IPS-15b (cell line): ENCODE data around the gene KRTAP5-9.

Experiments used
- H3K27me3 ChIP-seq: one replicate; pipeline ENCODE4 v1.6.1; 2013; ENCODE audit warnings: low read length; ENCODE audit not compliant: control insufficient read depth, insufficient read depth
- H3K36me3 ChIP-seq: one replicate; pipeline ENCODE4 v1.6.1; 2013; ENCODE audit warnings: low read length; ENCODE audit not compliant: control insufficient read depth, insufficient read depth
- H3K4me1 ChIP-seq: one replicate; pipeline ENCODE4 v1.6.1; 2013; ENCODE audit warnings: mild to moderate bottlenecking, low read length; ENCODE audit not compliant: control insufficient read depth, insufficient read depth
- H3K4me3 ChIP-seq: one replicate; pipeline ENCODE4 v1.5.1; 2013; ENCODE audit warnings: low read depth, low read length
- H3K9ac ChIP-seq: one replicate; pipeline ENCODE4 v1.6.1; 2013; ENCODE audit warnings: low read depth, mild to moderate bottlenecking, low read length
- H3K9me3 ChIP-seq: one replicate; pipeline ENCODE4 v1.6.1; 2013; ENCODE audit warnings: mild to moderate bottlenecking, low read length; ENCODE audit not compliant: control insufficient read depth, insufficient read depth

Gene KRTAP5-9

GRCh38 chr11:71548716-71549151, 514 bp downstream of the KRTAP5-9 start:
- Histone ChIP-seq H3K9me3 (peaks cover 4% of the 10 kb centered on the region), H3K4me3 (no peak overlapping the region), H3K9ac (no peak overlapping the region), H3K36me3 (no peaks in the 10 kb centered on the region), H3K4me1 (no peaks in the 10 kb centered on the region), H3K27me3 (no peaks in the 10 kb centered on the region)

- Histone ChIP-seq H3K9ac (no peak overlapping the region), H3K36me3 (no peaks in the 10 kb centered on the region), H3K9me3 (no peaks in the 10 kb centered on the region), H3K4me1 (no peaks in the 10 kb centered on the region), H3K27me3 (no peaks in the 10 kb centered on the region), H3K4me3 (no peak overlapping the region)
Observed at GRCh38 chr11:71551711-71552110, 3.5 kb downstream of the KRTAP5-9 start.

DNA sequence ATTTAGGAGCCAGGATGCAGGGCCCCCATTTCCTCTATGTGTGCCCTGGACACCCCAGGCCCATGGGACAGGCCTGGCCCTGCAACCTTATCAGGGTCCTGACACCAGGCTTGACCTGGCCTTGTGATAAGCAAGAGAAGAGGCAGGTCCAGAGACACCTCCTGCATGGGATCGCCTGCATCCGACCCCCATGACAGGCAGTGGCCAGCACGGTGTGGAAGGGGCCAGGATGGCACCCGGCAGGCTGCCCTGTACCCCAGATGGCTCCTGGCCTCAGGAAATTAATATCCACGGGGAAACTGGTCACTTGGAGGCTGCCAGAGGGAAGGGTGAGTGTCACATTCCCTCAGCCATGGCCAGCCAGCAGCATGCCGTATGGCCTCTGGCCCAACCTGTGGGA, 6.8 kb downstream of the KRTAP5-9 start:
- no peaks in the 10 kb centered on the region for H3K27me3 ChIP-seq
- no peak overlapping the region for H3K9ac ChIP-seq
- no peaks in the 10 kb centered on the region for H3K36me3 ChIP-seq
- no peaks in the 10 kb centered on the region for H3K4me1 ChIP-seq
- H3K4me3 ChIP-seq, result no peak overlapping the region
- H3K9me3 ChIP-seq, result no peaks in the 10 kb centered on the region

DNA sequence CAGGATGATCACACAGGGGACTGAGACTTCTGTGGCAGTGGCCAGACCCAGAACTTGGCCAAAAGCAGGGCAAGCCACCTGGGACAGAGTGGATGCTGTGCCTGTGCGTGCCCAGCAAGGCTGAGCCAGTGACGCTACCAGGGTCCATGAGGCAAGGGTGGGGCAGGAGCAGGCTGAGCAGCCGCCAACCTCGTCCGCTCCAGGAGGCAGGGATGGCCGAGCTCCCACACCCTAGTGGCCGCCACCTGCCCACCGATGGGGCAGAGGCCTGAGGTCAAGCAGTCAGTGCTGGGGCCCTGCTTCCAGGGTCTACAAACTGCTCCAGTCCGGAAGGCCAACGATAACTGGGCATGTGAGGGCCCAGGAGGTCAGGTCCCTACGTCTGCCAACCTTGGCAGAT, 7.3 kb downstream of the KRTAP5-9 start:
- no peaks in the 10 kb centered on the region for H3K36me3 ChIP-seq
- no peaks in the 10 kb centered on the region for H3K4me1 ChIP-seq
- no peaks in the 10 kb centered on the region for H3K9me3 ChIP-seq

DNA sequence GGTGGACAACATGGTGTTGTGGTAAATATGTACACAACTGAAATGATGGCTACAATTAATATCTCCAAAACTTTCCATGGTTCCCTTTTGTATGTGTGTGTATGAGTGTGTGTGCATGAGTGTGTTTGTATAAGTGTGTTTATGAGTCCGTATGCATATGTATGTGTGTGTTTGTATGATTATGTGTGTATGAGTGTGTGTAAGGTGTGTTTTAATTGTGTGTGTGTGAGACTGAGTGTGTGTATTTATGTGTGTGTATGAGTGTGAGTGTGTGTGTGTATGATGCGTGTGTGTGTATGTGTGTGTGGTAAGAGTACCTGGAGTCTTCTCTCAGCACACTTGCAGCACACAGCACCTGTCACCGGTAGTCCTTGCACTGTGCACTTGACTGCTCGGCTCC, 7.8 kb downstream of the KRTAP5-9 start:
- Histone ChIP-seq H3K36me3 (no peaks in the 10 kb centered on the region), H3K27me3 (no peaks in the 10 kb centered on the region), H3K4me3 (no peak overlapping the region), H3K9ac (no peak overlapping the region), H3K4me1 (no peaks in the 10 kb centered on the region), H3K9me3 (no peaks in the 10 kb centered on the region)

More for the DNA sequence above, 7.3 kb downstream of the KRTAP5-9 start:
- Histone ChIP-seq H3K9ac (no peak overlapping the region), H3K4me3 (no peak overlapping the region), H3K27me3 (no peaks in the 10 kb centered on the region)

- no peaks in the 10 kb centered on the region for H3K4me1 ChIP-seq
- H3K9me3 ChIP-seq, result no peaks in the 10 kb centered on the region
- no peak overlapping the region for H3K4me3 ChIP-seq
- no peaks in the 10 kb centered on the region for H3K36me3 ChIP-seq
- H3K27me3 ChIP-seq, result no peaks in the 10 kb centered on the region
- H3K9ac ChIP-seq, result no peak overlapping the region
Observed at GRCh38 chr11:71557257-71557656, 9.0 kb downstream of the KRTAP5-9 start.

- Histone ChIP-seq H3K27me3 (no peaks in the 10 kb centered on the region), H3K9ac (no peak overlapping the region), H3K9me3 (no peaks in the 10 kb centered on the region)
Observed at GRCh38 chr11:71558996-71559395, 10.8 kb downstream of the KRTAP5-9 start.

GRCh38 chr11:71562120-71562519, 13.9 kb downstream of the KRTAP5-9 start:
- no peaks in the 10 kb centered on the region for H3K36me3 ChIP-seq
- H3K4me3 ChIP-seq, result no peak overlapping the region
- H3K4me1 ChIP-seq, result no peaks in the 10 kb centered on the region
- no peaks in the 10 kb centered on the region for H3K27me3 ChIP-seq
- no peak overlapping the region for H3K9ac ChIP-seq
- no peaks in the 10 kb centered on the region for H3K9me3 ChIP-seq

More at GRCh38 chr11:71558996-71559395, 10.8 kb downstream of the KRTAP5-9 start:
- H3K4me3 ChIP-seq, result no peak overlapping the region
- no peaks in the 10 kb centered on the region for H3K4me1 ChIP-seq
- no peaks in the 10 kb centered on the region for H3K36me3 ChIP-seq

- H3K9ac ChIP-seq, result no peak overlapping the region
- no peaks in the 10 kb centered on the region for H3K36me3 ChIP-seq
- H3K9me3 ChIP-seq, result no peaks in the 10 kb centered on the region
- H3K4me3 ChIP-seq, result no peak overlapping the region
- H3K4me1 ChIP-seq, result no peaks in the 10 kb centered on the region
- H3K27me3 ChIP-seq, result no peaks in the 10 kb centered on the region
Observed at GRCh38 chr11:71563406-71563805, 15.2 kb downstream of the KRTAP5-9 start.

DNA sequence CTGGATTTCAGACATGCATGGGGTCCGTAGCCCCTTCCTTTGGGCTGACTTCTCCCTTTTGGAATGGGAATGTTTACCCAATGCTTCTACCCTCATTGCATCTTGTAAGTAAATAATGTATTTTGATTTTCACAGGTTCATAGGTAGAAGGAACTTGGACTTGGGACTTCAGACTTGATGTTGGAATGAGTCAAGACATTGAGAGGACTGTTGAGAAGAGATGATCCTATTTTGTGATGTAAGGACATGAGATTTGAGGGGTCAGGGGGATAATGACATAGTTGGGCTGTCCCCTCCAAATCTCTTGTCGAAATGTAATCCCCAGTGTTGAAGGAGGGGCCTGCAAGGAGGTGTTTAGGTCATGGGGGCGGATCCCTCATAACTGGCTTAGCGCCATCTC, 16.2 kb downstream of the KRTAP5-9 start:
- H3K27me3 ChIP-seq, result no peaks in the 10 kb centered on the region
- H3K4me3 ChIP-seq, result no peak overlapping the region
- H3K4me1 ChIP-seq, result no peaks in the 10 kb centered on the region
- no peaks in the 10 kb centered on the region for H3K36me3 ChIP-seq
- no peaks in the 10 kb centered on the region for H3K9me3 ChIP-seq
- no peak overlapping the region for H3K9ac ChIP-seq

DNA sequence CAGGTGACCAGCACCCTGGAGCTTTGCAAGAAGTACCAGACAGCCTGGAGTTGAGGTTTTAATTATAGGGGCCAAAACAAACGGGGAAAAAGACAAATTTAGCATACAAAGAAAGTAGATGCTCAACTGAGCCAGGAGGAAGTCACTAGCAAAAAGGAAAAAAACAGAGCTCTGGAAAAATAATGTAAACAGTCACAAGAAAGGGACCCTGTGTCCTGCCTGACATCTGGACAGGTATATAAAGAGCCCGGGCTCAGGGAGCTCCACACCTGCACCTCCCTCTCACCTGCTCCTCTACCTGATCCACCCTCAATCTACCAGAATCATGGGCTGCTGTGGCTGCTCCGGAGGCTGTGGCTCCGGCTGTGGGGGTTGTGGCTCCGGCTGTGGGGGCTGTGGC, 17.0 kb downstream of the KRTAP5-9 start, which contains the start of gene KRTAP5-10:
KRTAP5-10 (plus strand) TSS at position 301 of the 400 bp plus-strand sequence; CDS start at position 326, 25 bp downstream.
- no peaks in the 10 kb centered on the region for H3K27me3 ChIP-seq
- H3K9ac ChIP-seq, result no peak within 1 kb of the TSS
- H3K4me1 ChIP-seq, result no peaks in the 10 kb centered on the region
- H3K4me3 ChIP-seq, result no peak within 1 kb of the TSS
- no peaks in the 10 kb centered on the region for H3K9me3 ChIP-seq
- H3K36me3 ChIP-seq, result no peaks in the 10 kb centered on the region

GRCh38 chr11:71566081-71566620, 17.9 kb downstream of the KRTAP5-9 start:
- Histone ChIP-seq H3K9me3 (no peaks in the 10 kb centered on the region), H3K27me3 (no peaks in the 10 kb centered on the region)

More at GRCh38 chr11:71566081-71566620, 17.9 kb downstream of the KRTAP5-9 start:
- H3K36me3 ChIP-seq, result no peaks in the 10 kb centered on the region
- H3K9ac ChIP-seq, result no peak overlapping the region
- no peak overlapping the region for H3K4me3 ChIP-seq
- H3K4me1 ChIP-seq, result no peaks in the 10 kb centered on the region
